HEK293 (cell line): ENCODE data around the gene TRAF7.

ENCODE experiments used
- CTCF ChIA-PET: fragments of 350-600 bp; formaldehyde crosslinking; extraction: SDS; loops from one replicate; lab custom pipeline; 2021; ENCODE audit warnings: antibody characterized with exemption; lab: Yijun Ruan, JAX
- POLR2A ChIA-PET: fragments of 300-600 bp; formaldehyde crosslinking; extraction: SDS; loops from one replicate; lab custom pipeline; 2020; ENCODE audit warnings: antibody characterized with exemption, inconsistent platforms; lab: Yijun Ruan, JAX
- H3K27ac ChIP-seq: fragments of 200-500 bp; sonication (Bioruptor generic); 2 replicates; pipeline ENCODE4 v1.5.1; 2014; ENCODE audit warnings: low read depth, low read length, control low read depth, inconsistent platforms; ENCODE audit errors: extremely low read depth
- H3K36me3 ChIP-seq, 2 experiments: fragments of 200-500 bp in 1 of 2; sonication (Bioruptor generic) in 1 of 2; 1 replicate in 1 of 2; 2 replicates in 1 of 2; pipeline ENCODE4 v1.5.1; 2014 to 2017; ENCODE audit warnings: inconsistent platforms in 2 of 2, low read length in 2 of 2; ENCODE audit not compliant: control insufficient read depth in 2 of 2, insufficient read depth in 1 of 2
- H3K4me1 ChIP-seq: fragments of 200-500 bp; sonication (Bioruptor generic); 2 replicates; pipeline ENCODE4 v1.5.1; 2014; ENCODE audit warnings: mild to moderate bottlenecking, low read length, inconsistent platforms; ENCODE audit not compliant: control insufficient read depth, insufficient read depth
- H3K4me3 ChIP-seq: 2 replicates; pipeline ENCODE4 v1.5.1; 2011; ENCODE audit warnings: low read depth, mild to moderate bottlenecking, control low read depth, low read length, moderate library complexity
- H3K9me3 ChIP-seq: fragments of 200-500 bp; sonication (Bioruptor generic); 2 replicates; pipeline ENCODE4 v1.5.1; 2014; ENCODE audit warnings: low read depth, low read length, inconsistent platforms; ENCODE audit not compliant: control insufficient read depth, insufficient read depth
- EGR2 ChIP-seq: fragments of 450-650 bp; formaldehyde crosslinking; IDR thresholded peaks from 2 replicates; pipeline ENCODE4 v1.5.1; 2016; ENCODE audit warnings: low read depth, missing biosample characterization, missing genetic modification characterization
- FEZF1 ChIP-seq: fragments of 450-650 bp; formaldehyde crosslinking; IDR thresholded peaks from 2 replicates; pipeline ENCODE4 v1.5.1; 2016; ENCODE audit warnings: missing biosample characterization, missing genetic modification characterization
- PBX3 ChIP-seq: sonication (generic); formaldehyde crosslinking; IDR thresholded peaks from 2 replicates; pipeline ENCODE4 v1.8.1; 2022; ENCODE audit warnings: mild to moderate bottlenecking, moderate library complexity, missing genetic modification reagents
- TSHZ1 ChIP-seq: fragments of 450-650 bp; formaldehyde crosslinking; IDR thresholded peaks from 2 replicates; pipeline ENCODE4 v1.5.1; 2016; ENCODE audit warnings: missing biosample characterization, missing genetic modification characterization, borderline replicate concordance
- ZBTB20 ChIP-seq: fragments of 450-650 bp; formaldehyde crosslinking; IDR thresholded peaks from 2 replicates; pipeline ENCODE4 v1.5.1; 2016; ENCODE audit warnings: missing biosample characterization, missing genetic modification characterization
- ZFP37 ChIP-seq: fragments of 450-650 bp; formaldehyde crosslinking; IDR thresholded peaks from 2 replicates; pipeline ENCODE4 v1.5.1; 2016; ENCODE audit warnings: missing biosample characterization, missing genetic modification characterization
- ZNF155 ChIP-seq: fragments of 450-650 bp; formaldehyde crosslinking; IDR thresholded peaks from 2 replicates; pipeline ENCODE4 v1.5.1; 2016; ENCODE audit warnings: missing biosample characterization, missing genetic modification characterization
- ZNF16 ChIP-seq: fragments of 450-650 bp; formaldehyde crosslinking; IDR thresholded peaks from 2 replicates; pipeline ENCODE4 v1.5.1; 2016; ENCODE audit warnings: low read depth, missing biosample characterization, missing genetic modification characterization
- ZNF391 ChIP-seq: fragments of 450-650 bp; formaldehyde crosslinking; IDR thresholded peaks from 2 replicates; pipeline ENCODE4 v1.5.1; 2016; ENCODE audit warnings: low read depth, missing biosample characterization, missing genetic modification characterization, borderline replicate concordance
- ZNF561 ChIP-seq: fragments of 450-650 bp; IDR thresholded peaks from 2 replicates; pipeline ENCODE4 v1.5.1; 2018; ENCODE audit warnings: missing biosample characterization, missing genetic modification characterization, borderline replicate concordance
- ZNF623 ChIP-seq: fragments of 450-650 bp; formaldehyde crosslinking; IDR thresholded peaks from 2 replicates; pipeline ENCODE4 v1.5.1; 2016; ENCODE audit warnings: missing biosample characterization, missing genetic modification characterization
- ZNF664 ChIP-seq: fragments of 450-650 bp; formaldehyde crosslinking; IDR thresholded peaks from 2 replicates; pipeline ENCODE4 v1.5.1; 2016; ENCODE audit warnings: missing biosample characterization, missing genetic modification characterization
- TF ChIP-seq, protein P1 (sequence below): fragments of 450-650 bp; formaldehyde crosslinking; IDR thresholded peaks from 2 replicates; pipeline ENCODE4 v1.5.1; 2016; ENCODE audit warnings: missing biosample characterization, missing genetic modification characterization
- TF ChIP-seq, protein P2 (sequence below): fragments of 450-650 bp; formaldehyde crosslinking; IDR thresholded peaks from 2 replicates; pipeline ENCODE4 v1.5.1; 2017; ENCODE audit warnings: missing biosample characterization, missing genetic modification characterization
- TF ChIP-seq, protein P3 (sequence below): fragments of 450-650 bp; formaldehyde crosslinking; IDR thresholded peaks from 2 replicates; pipeline ENCODE4 v1.5.1; 2016; ENCODE audit warnings: missing biosample characterization, missing genetic modification characterization

TRAF7 gene

DNA sequence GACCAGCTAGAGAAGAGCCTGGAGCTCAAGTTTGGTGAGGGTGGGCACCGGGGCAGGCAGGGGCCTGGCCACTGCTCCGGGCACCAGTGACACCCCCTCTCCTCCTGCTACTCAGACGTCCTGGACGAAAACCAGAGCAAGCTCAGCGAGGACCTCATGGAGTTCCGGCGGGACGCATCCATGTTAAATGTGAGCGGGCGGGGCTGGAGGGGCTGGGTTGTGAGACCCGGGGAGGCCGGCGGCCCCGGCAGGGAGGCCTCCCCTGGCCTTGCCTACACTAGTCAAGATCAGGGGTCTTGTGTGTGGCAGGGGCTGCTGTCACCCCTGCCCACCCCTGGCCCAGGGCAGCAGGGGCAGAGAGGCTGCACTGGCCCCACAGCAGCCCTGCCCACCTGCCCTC is 17.8 kb downstream of the TRAF7 start (continued):
- TF ChIP-seq TSHZ1 (tag by site-specific recombination) (no peak), ZNF561 (no peak), EGR2 (tag by site-specific recombination) (no peak)

DNA sequence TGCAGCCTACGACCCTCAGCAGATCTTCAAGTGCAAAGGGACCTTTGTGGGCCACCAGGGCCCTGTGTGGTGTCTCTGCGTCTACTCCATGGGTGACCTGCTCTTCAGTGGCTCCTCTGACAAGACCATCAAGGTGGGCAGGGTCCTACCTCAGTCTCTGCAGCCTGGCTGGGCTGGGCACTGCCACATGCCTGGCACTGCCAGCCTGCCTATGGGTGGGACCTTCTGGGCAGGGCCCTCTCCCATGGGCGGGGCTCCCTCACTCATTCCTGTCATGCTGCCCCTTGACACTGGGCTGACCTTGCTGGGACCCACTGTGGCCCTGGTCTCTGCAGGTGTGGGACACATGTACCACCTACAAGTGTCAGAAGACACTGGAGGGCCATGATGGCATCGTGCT is 18.3 kb downstream of the TRAF7 start:
- Histone ChIP-seq H3K27ac (no peak overlapping the region), H3K9me3 (no peaks in the 10 kb centered on the region), H3K4me3 (no peak overlapping the region), H3K36me3 (peaks cover 0 to 60% of the 10 kb centered on the region in 2 experiments; a peak in 1 of 3 replicates), H3K4me1 (no peaks in the 10 kb centered on the region)
- POLR2A ChIA-PET: interaction anchor here (1.6 to 2.7 kb wide), 2 partner anchors 19 to 41 kb away, joined by 5 to 18 read pairs; partner anchors contain the start of genes PGP and TRAF7
- no peak for TF ChIP-seq PBX3
- TF ChIP-seq, protein P1, sequence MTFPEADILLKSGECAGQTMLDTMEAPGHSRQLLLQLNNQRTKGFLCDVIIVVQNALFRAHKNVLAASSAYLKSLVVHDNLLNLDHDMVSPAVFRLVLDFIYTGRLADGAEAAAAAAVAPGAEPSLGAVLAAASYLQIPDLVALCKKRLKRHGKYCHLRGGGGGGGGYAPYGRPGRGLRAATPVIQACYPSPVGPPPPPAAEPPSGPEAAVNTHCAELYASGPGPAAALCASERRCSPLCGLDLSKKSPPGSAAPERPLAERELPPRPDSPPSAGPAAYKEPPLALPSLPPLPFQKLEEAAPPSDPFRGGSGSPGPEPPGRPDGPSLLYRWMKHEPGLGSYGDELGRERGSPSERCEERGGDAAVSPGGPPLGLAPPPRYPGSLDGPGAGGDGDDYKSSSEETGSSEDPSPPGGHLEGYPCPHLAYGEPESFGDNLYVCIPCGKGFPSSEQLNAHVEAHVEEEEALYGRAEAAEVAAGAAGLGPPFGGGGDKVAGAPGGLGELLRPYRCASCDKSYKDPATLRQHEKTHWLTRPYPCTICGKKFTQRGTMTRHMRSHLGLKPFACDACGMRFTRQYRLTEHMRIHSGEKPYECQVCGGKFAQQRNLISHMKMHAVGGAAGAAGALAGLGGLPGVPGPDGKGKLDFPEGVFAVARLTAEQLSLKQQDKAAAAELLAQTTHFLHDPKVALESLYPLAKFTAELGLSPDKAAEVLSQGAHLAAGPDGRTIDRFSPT (tag by site-specific recombination): peak; percentile 93
- CTCF ChIA-PET: no interaction called here

GRCh38 chr16:2174396-2175131 is 19.0 kb downstream of the TRAF7 start:
- TF ChIP-seq FEZF1 (tag by site-specific recombination): peak; percentile 73
- TF ChIP-seq ZNF16 (tag by site-specific recombination): no peak
- POLR2A ChIA-PET: interaction anchor here (1.6 to 2.7 kb wide), 2 partner anchors 19 to 40 kb away, joined by 5 to 18 read pairs; partner anchors contain the start of genes PGP and TRAF7
- no peak overlapping the region for H3K4me3 ChIP-seq
- peaks cover 0 to 60% of the 10 kb centered on the region in 2 experiments; a peak in 1 of 3 replicates for H3K36me3 ChIP-seq
- H3K4me1 ChIP-seq: no peaks in the 10 kb centered on the region
- CTCF ChIA-PET: no interaction called here
- no peak overlapping the region for H3K27ac ChIP-seq
- no peaks in the 10 kb centered on the region for H3K9me3 ChIP-seq

GRCh38 chr16:2175454-2175853 is 19.9 kb downstream of the TRAF7 start:
- Histone ChIP-seq H3K27ac (no peak overlapping the region), H3K9me3 (no peaks in the 10 kb centered on the region), H3K4me1 (no peaks in the 10 kb centered on the region), H3K4me3 (no peak overlapping the region), H3K36me3 (peaks cover 0 to 60% of the 10 kb centered on the region in 2 experiments; a peak in 1 of 3 replicates)
- 0 out of 2 replicates have a peak, but pooled peaks have one; percentile 2 for TF ChIP-seq PBX3
- peak; percentile 56; the same call in 1 of the 2 replicates for TF ChIP-seq ZNF623 (tag by site-specific recombination)
- no peak for TF ChIP-seq ZBTB20
- no peak for TF ChIP-seq ZFP37 (tag by site-specific recombination)
- no peak for TF ChIP-seq ZNF664 (tag by site-specific recombination)
- TF ChIP-seq, protein P2, sequence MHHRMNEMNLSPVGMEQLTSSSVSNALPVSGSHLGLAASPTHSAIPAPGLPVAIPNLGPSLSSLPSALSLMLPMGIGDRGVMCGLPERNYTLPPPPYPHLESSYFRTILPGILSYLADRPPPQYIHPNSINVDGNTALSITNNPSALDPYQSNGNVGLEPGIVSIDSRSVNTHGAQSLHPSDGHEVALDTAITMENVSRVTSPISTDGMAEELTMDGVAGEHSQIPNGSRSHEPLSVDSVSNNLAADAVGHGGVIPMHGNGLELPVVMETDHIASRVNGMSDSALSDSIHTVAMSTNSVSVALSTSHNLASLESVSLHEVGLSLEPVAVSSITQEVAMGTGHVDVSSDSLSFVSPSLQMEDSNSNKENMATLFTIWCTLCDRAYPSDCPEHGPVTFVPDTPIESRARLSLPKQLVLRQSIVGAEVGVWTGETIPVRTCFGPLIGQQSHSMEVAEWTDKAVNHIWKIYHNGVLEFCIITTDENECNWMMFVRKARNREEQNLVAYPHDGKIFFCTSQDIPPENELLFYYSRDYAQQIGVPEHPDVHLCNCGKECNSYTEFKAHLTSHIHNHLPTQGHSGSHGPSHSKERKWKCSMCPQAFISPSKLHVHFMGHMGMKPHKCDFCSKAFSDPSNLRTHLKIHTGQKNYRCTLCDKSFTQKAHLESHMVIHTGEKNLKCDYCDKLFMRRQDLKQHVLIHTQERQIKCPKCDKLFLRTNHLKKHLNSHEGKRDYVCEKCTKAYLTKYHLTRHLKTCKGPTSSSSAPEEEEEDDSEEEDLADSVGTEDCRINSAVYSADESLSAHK: no peak
- TF ChIP-seq ZNF391 (tag by site-specific recombination): no peak
- TF ChIP-seq, protein P3, sequence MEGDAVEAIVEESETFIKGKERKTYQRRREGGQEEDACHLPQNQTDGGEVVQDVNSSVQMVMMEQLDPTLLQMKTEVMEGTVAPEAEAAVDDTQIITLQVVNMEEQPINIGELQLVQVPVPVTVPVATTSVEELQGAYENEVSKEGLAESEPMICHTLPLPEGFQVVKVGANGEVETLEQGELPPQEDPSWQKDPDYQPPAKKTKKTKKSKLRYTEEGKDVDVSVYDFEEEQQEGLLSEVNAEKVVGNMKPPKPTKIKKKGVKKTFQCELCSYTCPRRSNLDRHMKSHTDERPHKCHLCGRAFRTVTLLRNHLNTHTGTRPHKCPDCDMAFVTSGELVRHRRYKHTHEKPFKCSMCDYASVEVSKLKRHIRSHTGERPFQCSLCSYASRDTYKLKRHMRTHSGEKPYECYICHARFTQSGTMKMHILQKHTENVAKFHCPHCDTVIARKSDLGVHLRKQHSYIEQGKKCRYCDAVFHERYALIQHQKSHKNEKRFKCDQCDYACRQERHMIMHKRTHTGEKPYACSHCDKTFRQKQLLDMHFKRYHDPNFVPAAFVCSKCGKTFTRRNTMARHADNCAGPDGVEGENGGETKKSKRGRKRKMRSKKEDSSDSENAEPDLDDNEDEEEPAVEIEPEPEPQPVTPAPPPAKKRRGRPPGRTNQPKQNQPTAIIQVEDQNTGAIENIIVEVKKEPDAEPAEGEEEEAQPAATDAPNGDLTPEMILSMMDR: no peak
- no peak for TF ChIP-seq ZNF155 (tag by site-specific recombination)
- ChIA-PET CTCF (no interaction called here), POLR2A (interaction anchor here (2.7 kb wide), 1 partner anchor 20 kb away, joined by 18 read pairs; the partner anchor contains the start of gene TRAF7)
